ENCODE measurements around the gene ZNRD2. TPM values are rescaled to one million over a fixed set of nuclear protein-coding genes. Genes with fewer than 3 reads are reported as not detected.

Gene ZNRD2
- total RNA-seq, 4 donors from 2014 or later = 43.6 to 77.3 (median 63.3) TPM

- peak; percentile 94 for DNase-seq (ENCODE audit: extremely low spot score)
- TF ChIP-seq POLR2AphosphoS5 (IDR thresholded peaks at IDR 0.05) (peak; percentile 74 to 85), POLR2A (IDR thresholded peaks at IDR 0.05; ENCODE audit: low read depth) (peak; percentile 58), CTCF (IDR thresholded peaks at IDR 0.05) (no peak)
- Histone ChIP-seq H3K9me3 (no peaks in the 10 kb centered on the region), H3K4me1 (peaks cover 23 to 38% (median 28%) of the 10 kb centered on the region in 4 donors), H3K27ac (replicated peaks in 1 of 4) (peak within 1 kb of the TSS; percentile 88 to 95 (median 92)), H3K36me3 (peaks cover 0 to 41% (median 38%) of the 10 kb centered on the region in 4 donors), H3K4me3 (peak within 1 kb of the TSS; percentile 77 to 100 (median 88)), H3K27me3 (no peaks in the 10 kb centered on the region)
- WGBS = 0% methylated on average over 9 of the region's 82 CpGs
- intact Hi-C loops (cut with DNase I) = no loop called here
Observed at GRCh38 chr11:65524741-65525545, 45.3 kb upstream of the ZNRD2 start, which contains the start of gene SCYL1. TSS of gene SCYL1 (plus strand) at chr11:65525083. CDS start at chr11:65525154, 71 bp downstream.

DNA sequence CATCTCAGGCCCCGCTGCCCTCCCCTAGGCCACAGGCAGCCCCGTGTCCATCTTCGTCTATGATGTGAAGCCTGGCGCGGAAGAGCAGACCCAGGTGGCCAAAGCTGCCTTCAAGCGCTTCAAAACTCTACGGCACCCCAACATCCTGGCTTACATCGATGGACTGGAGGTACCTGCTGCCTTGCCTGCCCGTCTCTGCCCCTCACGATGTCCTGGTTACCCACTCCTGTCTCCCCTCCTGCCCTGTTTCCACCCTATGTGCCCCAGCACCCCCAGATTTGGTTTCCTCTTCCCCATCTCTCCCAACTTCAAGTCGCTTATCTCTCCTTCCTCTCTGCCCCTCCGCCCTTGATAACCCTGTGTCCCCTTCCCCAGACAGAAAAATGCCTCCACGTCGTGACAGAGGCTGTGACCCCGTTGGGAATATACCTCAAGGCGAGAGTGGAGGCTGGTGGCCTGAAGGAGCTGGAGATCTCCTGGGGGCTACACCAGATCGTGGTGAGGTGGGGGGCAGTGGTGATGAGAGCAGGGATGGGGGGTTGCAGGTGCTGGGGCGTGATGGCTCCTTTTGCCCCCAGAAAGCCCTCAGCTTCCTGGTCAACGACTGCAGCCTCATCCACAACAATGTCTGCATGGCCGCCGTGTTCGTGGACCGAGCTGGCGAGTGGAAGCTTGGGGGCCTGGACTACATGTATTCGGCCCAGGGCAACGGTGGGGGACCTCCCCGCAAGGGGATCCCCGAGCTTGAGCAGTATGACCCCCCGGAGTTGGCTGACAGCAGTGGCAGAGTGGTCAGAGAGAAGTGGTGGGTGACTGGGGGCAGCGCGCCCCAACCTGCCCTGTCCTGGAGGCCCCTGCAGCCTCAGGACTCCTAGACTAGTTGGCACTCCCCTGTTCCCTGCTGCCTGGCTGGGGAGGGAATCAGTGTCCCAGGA lies 44.5 kb upstream of the ZNRD2 start:
- Histone ChIP-seq H3K4me3 (peak overlapping the region; percentile 77 to 100 (median 88)), H3K4me1 (peaks cover 23 to 38% (median 28%) of the 10 kb centered on the region in 4 donors), H3K9me3 (no peaks in the 10 kb centered on the region), H3K27me3 (no peaks in the 10 kb centered on the region), H3K27ac (replicated peaks in 1 of 4) (peak overlapping the region; percentile 88 to 95 (median 92)), H3K36me3 (peaks cover 3 to 50% (median 47%) of the 10 kb centered on the region in 4 donors)
- 50% methylated on average over 28 of the region's 31 CpGs for WGBS
- DNase-seq (ENCODE audit: extremely low spot score) = no peak
- no peak for TF ChIP-seq POLR2A (IDR thresholded peaks at IDR 0.05; ENCODE audit: low read depth)
- no peak for TF ChIP-seq CTCF (IDR thresholded peaks at IDR 0.05)
- TF ChIP-seq POLR2AphosphoS5 (IDR thresholded peaks at IDR 0.05) = no peak
- TF ChIP-seq EP300 (IDR thresholded peaks at IDR 0.05) = no peak
- intact Hi-C loops (cut with DNase I) = no loop called here

DNA sequence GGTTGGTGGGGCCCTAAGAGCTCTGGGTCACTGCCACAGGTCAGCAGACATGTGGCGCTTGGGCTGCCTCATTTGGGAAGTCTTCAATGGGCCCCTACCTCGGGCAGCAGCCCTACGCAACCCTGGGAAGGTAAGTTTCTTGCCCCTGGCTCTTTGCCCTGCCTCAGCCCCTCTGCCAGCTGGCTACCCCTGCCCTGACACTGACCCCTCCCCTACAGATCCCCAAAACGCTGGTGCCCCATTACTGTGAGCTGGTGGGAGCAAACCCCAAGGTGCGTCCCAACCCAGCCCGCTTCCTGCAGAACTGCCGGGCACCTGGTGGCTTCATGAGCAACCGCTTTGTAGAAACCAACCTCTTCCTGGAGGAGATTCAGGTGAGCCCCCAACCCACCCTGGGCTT lies 43.5 kb upstream of the ZNRD2 start:
- peaks cover 23 to 41% (median 31%) of the 10 kb centered on the region in 4 donors for H3K4me1 ChIP-seq
- no peak overlapping the region for H3K27ac ChIP-seq (replicated peaks in 1 of 4)
- 88% methylated on average over 8 of the region's 8 CpGs for WGBS
- no peak for TF ChIP-seq POLR2AphosphoS5 (IDR thresholded peaks at IDR 0.05)
- no peak for TF ChIP-seq POLR2A (IDR thresholded peaks at IDR 0.05; ENCODE audit: low read depth)
- no peaks in the 10 kb centered on the region for H3K9me3 ChIP-seq
- no peak for DNase-seq (ENCODE audit: extremely low spot score)
- no peaks in the 10 kb centered on the region for H3K27me3 ChIP-seq
- no peak overlapping the region for H3K4me3 ChIP-seq
- H3K36me3 ChIP-seq = peaks cover 11 to 59% (median 56%) of the 10 kb centered on the region in 4 donors
- intact Hi-C loops (cut with DNase I) = no loop called here

- Histone ChIP-seq H3K4me1 (peaks cover 19 to 42% (median 32%) of the 10 kb centered on the region in 4 donors), H3K4me3 (no peak overlapping the region), H3K9me3 (no peaks in the 10 kb centered on the region), H3K27me3 (no peaks in the 10 kb centered on the region), H3K36me3 (peaks cover 29 to 81% (median 77%) of the 10 kb centered on the region in 4 donors), H3K27ac (replicated peaks in 1 of 4) (no peak overlapping the region)
- intact Hi-C loops (cut with DNase I) = no loop called here
- 83% methylated on average over 12 of the region's 12 CpGs for WGBS
- no peak for DNase-seq (ENCODE audit: extremely low spot score)
- no peak for TF ChIP-seq POLR2AphosphoS5 (IDR thresholded peaks at IDR 0.05)
- TF ChIP-seq POLR2A (IDR thresholded peaks at IDR 0.05; ENCODE audit: low read depth) = no peak
- TF ChIP-seq CTCF (IDR thresholded peaks at IDR 0.05) = no peak
- no peak for TF ChIP-seq EP300 (IDR thresholded peaks at IDR 0.05)
Observed at GRCh38 chr11:65528819-65529350, 41.4 kb upstream of the ZNRD2 start.

Measured in esophagus muscularis mucosa (tissue), 4 donors.